GM18499 (cell line): ENCODE measurements around the gene CDCA8.
"Not testable (repeated sequence)": the region's sequence is repeated elsewhere in the genome, so short reads cannot be mapped to it uniquely, and the experiment has no call there.

Source experiments
- ATAC-seq: cut with Tn5 transposase; IDR thresholded peaks from one replicate; pipeline ENCODE4 v1.9.1; 2021; ENCODE audit warnings: moderate number of reproducible peaks; ENCODE audit not compliant: insufficient read depth, unreplicated experiment

CDCA8 gene

DNA sequence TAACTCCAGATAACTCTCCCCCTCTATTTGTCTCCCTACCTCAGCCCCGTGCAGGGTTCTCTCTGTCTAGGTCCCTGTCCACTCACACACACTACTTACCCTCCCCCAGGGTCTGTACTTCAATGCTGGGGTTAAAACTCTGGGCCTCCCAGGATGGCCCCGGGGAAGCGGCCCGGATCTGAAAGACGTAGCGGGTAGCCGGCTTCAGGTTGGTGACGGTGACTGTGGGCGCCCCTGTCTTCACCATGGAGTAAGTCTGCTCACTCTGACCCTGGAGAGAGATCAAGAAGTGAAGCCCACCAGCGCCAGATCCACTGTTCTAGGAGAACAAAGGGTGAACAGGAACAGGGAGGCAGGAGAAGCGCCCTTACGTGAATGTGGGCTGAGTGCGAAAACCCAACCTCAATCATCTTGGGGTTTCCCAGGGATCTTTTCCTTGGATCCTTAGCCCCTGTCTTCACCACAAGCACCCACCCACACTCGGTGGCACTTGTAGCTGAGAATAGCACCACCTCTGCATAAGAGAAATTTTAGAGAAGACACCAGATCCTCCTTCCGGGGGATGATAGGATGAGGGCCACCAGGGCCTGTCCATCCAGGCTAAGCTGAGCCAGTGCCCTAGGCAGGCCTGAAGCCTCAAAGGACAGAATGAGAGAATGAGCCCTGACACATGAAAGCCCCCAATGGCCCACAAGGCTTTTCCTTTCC lies 39.1 kb downstream of the CDCA8 start:
- no peak for ATAC-seq

GRCh38 chr1:37732111-37732780 lies 39.9 kb downstream of the CDCA8 start:
- ATAC-seq, result no peak

GRCh38 chr1:37734629-37735591 lies 42.6 kb downstream of the CDCA8 start:
- ATAC-seq, result no peak

GRCh38 chr1:37737975-37738374 lies 45.7 kb downstream of the CDCA8 start:
- ATAC-seq, result not testable (repeated sequence)

GRCh38 chr1:37738619-37739018 lies 46.3 kb downstream of the CDCA8 start:
- not testable (repeated sequence) for ATAC-seq

DNA sequence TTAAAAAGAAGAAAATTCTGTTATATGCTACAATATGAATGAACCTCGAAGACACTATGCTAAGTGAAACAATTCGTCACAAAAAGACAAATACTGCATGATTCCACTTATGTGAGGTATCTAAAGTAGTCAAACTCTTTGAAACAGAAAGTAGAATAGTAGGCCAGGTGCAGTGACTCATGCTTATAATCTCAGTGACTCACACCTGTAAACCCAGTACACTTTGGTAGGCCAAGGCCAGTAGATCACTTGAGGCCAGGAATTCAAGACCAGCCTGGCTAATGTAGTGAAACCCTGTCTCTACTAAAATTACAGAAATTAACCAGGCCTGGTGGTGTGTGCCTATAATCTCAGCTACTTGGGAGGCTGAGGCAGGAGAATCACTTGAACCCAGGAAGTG lies 46.9 kb downstream of the CDCA8 start:
- no peak for ATAC-seq

DNA sequence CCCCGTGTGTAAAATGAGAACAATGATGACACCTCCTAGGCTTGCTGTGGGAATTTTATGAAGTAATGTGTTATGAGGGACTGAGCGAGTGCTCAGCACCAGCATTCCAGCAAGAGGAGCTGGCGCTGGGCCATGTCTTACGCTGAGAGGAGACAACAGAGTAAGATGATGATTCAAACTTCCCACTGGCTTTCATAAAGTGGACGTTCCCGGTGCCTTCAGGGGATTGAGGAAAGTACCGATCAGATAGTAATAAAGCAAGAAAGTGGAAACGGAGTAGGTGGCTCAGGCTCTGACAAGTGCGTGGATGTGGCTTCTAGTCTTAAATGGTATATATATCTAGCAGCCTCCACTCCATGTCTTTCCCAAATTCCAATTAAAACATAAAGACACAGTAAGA lies 48.8 kb downstream of the CDCA8 start:
- ATAC-seq, result no peak

DNA sequence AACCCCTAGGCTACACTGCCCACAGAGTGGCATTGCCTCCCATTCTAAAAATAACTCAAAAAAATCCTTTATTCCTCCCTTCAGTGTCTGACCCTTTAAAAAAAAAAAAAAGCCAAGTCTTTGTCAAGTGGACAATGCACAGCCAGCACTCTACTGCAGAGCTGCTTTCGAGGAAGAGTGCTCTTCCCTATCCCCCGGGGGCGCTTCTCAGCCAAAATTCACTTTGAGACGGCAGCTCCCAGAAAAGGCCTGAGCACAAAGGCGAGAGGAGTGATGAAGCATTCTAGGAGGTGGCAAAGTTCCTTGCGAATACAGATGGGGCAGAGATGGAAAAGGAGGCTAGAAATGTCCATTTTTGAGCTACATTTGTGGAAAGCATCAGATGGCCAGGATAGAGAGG lies 49.3 kb downstream of the CDCA8 start:
- no peak for ATAC-seq

GRCh38 chr1:37746806-37747205 lies 54.5 kb downstream of the CDCA8 start:
- ATAC-seq, result no peak

GRCh38 chr1:37748565-37748964 lies 56.2 kb downstream of the CDCA8 start:
- no peak for ATAC-seq

DNA sequence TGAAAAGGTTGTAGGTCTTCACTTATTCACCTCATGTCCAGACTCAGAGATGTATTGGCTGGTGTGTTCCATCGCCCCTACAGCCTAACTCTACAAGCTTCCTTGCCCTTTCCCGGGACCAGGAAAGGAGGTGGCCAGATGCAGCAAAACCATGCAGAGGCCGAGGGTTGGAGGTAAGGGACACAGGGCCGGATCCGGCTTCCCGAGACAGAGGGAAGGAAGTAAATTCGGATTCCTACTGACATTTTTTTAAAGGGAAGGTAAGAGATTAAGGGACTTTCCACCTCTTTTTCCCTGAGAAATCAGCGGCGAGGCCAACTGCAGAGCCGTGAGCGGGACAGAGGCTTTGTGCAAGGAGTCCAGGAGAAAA lies 59.9 kb downstream of the CDCA8 start:
- ATAC-seq, result no peak

- no peak for ATAC-seq
These were observed 60.5 kb downstream of the CDCA8 start for GRCh38 chr1:37752583-37753471.

GRCh38 chr1:37753473-37754321 lies 61.4 kb downstream of the CDCA8 start:
- no peak for ATAC-seq

- ATAC-seq, result no peak
These were observed 63.0 kb downstream of the CDCA8 start for GRCh38 chr1:37755290-37755689.

DNA sequence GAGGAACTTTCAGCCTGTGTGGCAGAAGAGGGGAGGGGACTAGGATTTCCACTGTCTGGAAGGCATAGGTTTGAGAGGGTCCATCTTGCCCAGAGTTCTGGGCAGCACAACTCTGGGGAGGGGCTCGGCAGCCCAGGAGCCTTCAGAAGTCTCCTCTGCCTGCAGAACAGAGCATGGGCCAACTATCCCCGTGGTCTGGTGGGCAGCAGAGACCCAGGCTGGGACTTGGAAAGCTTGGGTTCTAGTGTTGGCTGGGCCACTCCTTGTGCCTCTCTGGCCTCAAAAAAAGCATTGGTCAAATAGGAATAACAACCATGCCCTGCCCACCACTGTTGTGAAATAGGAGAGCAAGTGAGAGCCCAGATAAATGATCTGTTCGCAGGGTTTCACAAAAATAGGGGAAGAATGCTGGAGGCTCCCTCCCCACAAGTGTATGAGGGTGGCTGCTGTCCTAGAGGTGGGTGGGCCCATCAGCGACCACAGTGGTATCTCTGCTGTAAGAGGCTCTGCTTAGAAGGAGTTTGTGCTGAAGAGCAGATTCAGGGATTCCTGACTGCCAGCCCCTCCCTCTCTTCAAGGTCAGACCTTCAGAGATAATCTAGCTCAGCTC lies 63.7 kb downstream of the CDCA8 start:
- ATAC-seq, result no peak
